ENCODE measurements around the gene ENOX1. TPM values are rescaled to one million over a fixed set of nuclear protein-coding genes. Genes with fewer than 3 reads are reported as not detected.

ENOX1 gene
- total and polyA plus RNA-seq, 3 donors from 2014 or later = 11.0 to 14.2 (median 11.5) TPM

DNA sequence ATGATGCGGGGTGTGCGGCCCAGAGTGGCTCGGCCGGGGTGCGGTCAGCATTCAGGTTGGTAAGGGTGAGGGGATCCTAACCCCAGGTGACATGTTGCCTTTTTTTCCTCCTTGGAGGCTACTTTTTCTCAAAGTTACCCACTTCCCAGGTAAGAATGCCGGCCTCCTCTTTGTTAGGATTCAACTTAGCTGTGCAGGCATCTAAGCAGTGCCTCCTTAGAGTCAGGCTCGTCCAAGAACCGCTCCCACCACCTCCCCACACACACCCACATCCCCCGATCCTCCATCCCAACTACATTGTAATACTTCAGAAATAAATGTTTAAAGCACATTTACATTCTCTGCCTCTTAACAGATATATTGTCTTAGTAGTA lies 733 bp upstream of the ENOX1 start:
- peak overlapping the region; percentile 36 to 69 for H3K27ac ChIP-seq
- intact Hi-C loops (cut with DNase I; ENCODE audit: low total_unique reads) = no loop called here
- H3K4me3 ChIP-seq = peak overlapping the region; percentile 57 to 70
- no peaks in the 10 kb centered on the region for H3K36me3 ChIP-seq (ENCODE audit: low read depth, missing control alignments)
- 4 to 10% methylated on average over 9 of the region's 9 CpGs for WGBS, 2 donors
- no peaks in the 10 kb centered on the region for H3K9me3 ChIP-seq
- H3K4me1 ChIP-seq = no peaks in the 10 kb centered on the region
- no peak for DNase-seq
- no peak for TF ChIP-seq POLR2A (IDR thresholded peaks at IDR 0.05)
- TF ChIP-seq, protein P1, sequence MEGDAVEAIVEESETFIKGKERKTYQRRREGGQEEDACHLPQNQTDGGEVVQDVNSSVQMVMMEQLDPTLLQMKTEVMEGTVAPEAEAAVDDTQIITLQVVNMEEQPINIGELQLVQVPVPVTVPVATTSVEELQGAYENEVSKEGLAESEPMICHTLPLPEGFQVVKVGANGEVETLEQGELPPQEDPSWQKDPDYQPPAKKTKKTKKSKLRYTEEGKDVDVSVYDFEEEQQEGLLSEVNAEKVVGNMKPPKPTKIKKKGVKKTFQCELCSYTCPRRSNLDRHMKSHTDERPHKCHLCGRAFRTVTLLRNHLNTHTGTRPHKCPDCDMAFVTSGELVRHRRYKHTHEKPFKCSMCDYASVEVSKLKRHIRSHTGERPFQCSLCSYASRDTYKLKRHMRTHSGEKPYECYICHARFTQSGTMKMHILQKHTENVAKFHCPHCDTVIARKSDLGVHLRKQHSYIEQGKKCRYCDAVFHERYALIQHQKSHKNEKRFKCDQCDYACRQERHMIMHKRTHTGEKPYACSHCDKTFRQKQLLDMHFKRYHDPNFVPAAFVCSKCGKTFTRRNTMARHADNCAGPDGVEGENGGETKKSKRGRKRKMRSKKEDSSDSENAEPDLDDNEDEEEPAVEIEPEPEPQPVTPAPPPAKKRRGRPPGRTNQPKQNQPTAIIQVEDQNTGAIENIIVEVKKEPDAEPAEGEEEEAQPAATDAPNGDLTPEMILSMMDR (IDR thresholded peaks at IDR 0.05) = no peak
- no peaks in the 10 kb centered on the region for H3K27me3 ChIP-seq

- H3K27me3 ChIP-seq = no peaks in the 10 kb centered on the region
- H3K9me3 ChIP-seq = no peaks in the 10 kb centered on the region
- no peak for DNase-seq
- no peaks in the 10 kb centered on the region for H3K4me1 ChIP-seq
- H3K27ac ChIP-seq = peak overlapping the region; percentile 36 to 69
- H3K4me3 ChIP-seq = peak overlapping the region; percentile 57 to 70
- intact Hi-C loops (cut with DNase I; ENCODE audit: low total_unique reads) = no loop called here
- no peaks in the 10 kb centered on the region for H3K36me3 ChIP-seq (ENCODE audit: low read depth, missing control alignments)
- TF ChIP-seq, protein P1 (IDR thresholded peaks at IDR 0.05) = no peak
- TF ChIP-seq POLR2A (IDR thresholded peaks at IDR 0.05) = no peak
- WGBS, 2 donors = 1% methylated on average over 23 of the region's 28 CpGs; no CpG with 5 or more reads in 1 of the 2 donors
These were observed 353 bp downstream of the ENOX1 start for GRCh38 chr13:43786472-43786765.

- no peak for TF ChIP-seq POLR2A (IDR thresholded peaks at IDR 0.05)
- TF ChIP-seq, protein P1 (IDR thresholded peaks at IDR 0.05) = no peak
- Histone ChIP-seq H3K9me3 (no peaks in the 10 kb centered on the region), H3K27me3 (no peaks in the 10 kb centered on the region), H3K4me1 (no peaks in the 10 kb centered on the region), H3K36me3 (ENCODE audit: low read depth, missing control alignments) (no peaks in the 10 kb centered on the region), H3K4me3 (peak overlapping the region; percentile 57 to 70), H3K27ac (peak overlapping the region; percentile 36 to 69)
- 0 to 1% methylated on average over 39 to 76 of the region's 76 CpGs for WGBS, 2 donors
- intact Hi-C loops (cut with DNase I; ENCODE audit: low total_unique reads) = no loop called here
- peak; percentile 93 for DNase-seq
These were observed 911 bp downstream of the ENOX1 start for GRCh38 chr13:43785650-43786471.

- TF ChIP-seq, protein P1 (IDR thresholded peaks at IDR 0.05) = no peak
- no peak for TF ChIP-seq POLR2A (IDR thresholded peaks at IDR 0.05)
- no peaks in the 10 kb centered on the region for H3K36me3 ChIP-seq (ENCODE audit: low read depth, missing control alignments)
- H3K27ac ChIP-seq = no peak overlapping the region
- no peak for DNase-seq
- H3K9me3 ChIP-seq = no peaks in the 10 kb centered on the region
- H3K27me3 ChIP-seq = no peaks in the 10 kb centered on the region
- H3K4me1 ChIP-seq = no peaks in the 10 kb centered on the region
- peak overlapping the region; percentile 57 to 70 for H3K4me3 ChIP-seq
- WGBS, 2 donors = 33 to 38% methylated on average over 10 of the region's 10 CpGs
- intact Hi-C loops (cut with DNase I; ENCODE audit: low total_unique reads) = no loop called here
These were observed 1.5 kb downstream of the ENOX1 start for GRCh38 chr13:43785261-43785649.

- Histone ChIP-seq H3K4me1 (no peaks in the 10 kb centered on the region), H3K36me3 (ENCODE audit: low read depth, missing control alignments) (no peaks in the 10 kb centered on the region), H3K4me3 (no peak overlapping the region), H3K27ac (no peak overlapping the region), H3K9me3 (no peaks in the 10 kb centered on the region), H3K27me3 (no peaks in the 10 kb centered on the region)
- no peak for DNase-seq
- TF ChIP-seq, protein P1 (IDR thresholded peaks at IDR 0.05) = no peak
- no peak for TF ChIP-seq POLR2A (IDR thresholded peaks at IDR 0.05)
- intact Hi-C loops (cut with DNase I; ENCODE audit: low total_unique reads) = no loop called here
- 74 to 87% methylated on average over 1 of the region's 1 CpG for WGBS, 2 donors
These were observed 2.3 kb downstream of the ENOX1 start for GRCh38 chr13:43784496-43784895.

Measured in testis (tissue), 3 donors.